Glomerular visceral epithelial cell (primary cell): Measurements from ENCODE around the gene FAIM2.
"Not testable (repeated sequence)": the region's sequence is repeated elsewhere in the genome, so short reads cannot be mapped to it uniquely, and the experiment has no call there.

ENCODE experiments used
- DNase-seq: peaks from one replicate; pipeline ENCODE4 v3.0.0-alpha.2; 2016; ENCODE audit errors: extremely low spot score

FAIM2 gene

DNA sequence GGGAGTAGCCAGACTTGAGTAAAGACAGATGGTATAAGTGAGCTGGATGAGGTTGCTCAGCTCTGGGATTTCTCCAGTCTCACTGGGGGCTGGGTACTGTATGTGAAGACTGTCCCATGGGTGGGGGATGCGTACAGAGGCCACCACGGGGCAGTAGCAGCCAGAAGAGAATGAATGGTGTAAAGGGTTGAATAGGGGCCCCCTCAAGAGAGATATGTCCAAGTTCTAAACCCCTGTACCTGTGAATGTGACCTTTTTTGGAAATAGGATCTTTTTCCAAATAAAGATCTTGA, 39.0 kb downstream of the FAIM2 start:
- DNase-seq = no peak

DNA sequence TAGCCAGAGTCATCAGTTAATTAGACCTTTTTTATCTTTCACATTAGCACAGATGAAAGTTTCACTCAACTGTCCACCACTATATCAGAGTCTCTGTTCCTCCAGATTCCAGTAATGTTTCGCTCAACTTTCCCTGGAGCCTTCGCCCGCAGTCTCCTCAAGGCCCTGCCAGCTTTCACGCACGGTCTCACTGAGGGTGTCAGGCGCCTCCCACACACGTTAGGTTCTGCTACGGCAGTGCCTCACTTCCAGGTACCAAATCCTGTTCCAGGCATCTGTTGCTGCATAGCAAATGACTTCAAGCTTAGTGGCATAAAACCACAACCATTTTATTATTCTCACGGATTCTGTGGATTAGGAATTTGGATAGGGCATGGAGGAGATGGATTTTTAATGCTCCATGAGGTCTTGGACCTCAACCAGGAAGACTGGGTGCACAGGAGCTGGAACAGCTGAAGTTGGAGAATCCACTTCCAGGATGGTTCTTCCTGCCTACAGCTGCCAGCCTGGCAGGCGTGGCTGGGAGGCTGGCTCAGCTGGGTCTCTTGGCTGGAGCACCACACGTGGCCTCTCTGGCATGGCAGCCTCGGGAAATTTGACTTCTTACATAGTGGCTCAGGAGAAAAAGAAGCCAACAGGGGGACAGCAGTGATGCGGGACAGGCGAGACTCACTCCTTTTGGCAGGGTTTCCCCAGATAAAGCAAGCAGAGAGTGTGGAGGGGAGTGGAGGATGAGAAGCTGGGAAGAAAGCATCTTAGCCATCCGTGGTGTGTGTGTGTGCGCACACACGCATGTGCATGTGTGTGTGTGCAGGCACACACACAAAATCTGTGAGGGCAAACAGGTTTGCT, 39.5 kb downstream of the FAIM2 start:
- DNase-seq = no peak

DNA sequence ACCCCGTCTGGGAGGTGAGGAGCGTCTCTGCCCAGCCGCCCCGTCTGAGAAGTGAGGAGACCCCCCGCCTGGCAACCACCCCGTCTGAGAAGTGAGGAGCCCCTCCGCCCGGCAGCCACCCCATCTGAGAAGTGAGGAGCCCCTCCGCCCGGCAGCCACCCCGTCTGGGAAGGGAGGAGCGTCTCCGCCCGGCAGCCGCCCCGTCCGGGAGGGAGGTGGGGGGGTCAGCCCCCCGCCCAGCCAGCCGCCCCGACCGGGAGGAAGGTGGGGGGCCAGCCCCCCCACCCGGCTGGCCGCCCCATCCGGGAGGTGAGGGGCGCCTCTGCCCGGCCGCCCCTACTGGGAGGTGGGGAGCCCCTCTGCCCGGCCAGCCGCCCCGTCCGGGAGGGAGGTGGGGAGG, 42.8 kb downstream of the FAIM2 start:
- DNase-seq = not testable (repeated sequence)

DNA sequence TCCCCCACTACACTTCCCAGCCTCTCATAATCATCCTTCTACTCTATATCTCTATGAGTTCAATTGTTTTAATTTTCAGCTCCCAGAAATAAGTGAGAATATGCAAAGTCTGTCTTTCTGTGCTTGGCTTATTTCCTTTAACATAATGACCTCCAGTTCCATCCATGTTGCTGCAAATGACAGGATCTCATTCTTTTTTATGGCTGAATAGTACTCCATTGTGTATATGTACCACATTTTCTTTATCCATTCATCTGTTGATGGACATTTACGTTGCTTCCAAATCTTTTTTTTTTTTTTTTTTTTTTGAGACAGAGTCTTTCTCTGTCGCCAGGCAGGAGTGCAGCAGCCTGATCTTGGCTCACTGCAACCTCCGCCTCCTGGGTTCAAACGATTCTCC, 47.8 kb downstream of the FAIM2 start:
- not testable (repeated sequence) for DNase-seq

DNA sequence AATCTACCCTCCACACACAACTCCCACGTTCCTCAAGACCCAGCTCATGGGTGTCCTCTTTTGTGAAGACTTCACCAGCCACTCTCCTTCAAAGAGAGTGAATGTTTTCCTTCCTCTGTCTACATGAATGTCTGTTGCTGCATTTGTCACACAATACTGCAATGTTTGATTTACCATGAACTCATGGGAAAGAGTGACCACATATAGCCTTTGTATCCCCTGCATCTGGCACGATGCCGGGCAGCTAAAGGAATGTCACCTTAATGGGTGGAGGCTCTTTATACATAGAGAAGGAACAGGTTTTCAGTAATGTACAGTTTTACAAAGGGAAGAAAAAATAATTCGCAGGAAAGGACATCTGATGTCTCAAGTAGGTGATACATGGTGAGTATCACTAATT, 48.7 kb downstream of the FAIM2 start:
- no peak for DNase-seq

DNA sequence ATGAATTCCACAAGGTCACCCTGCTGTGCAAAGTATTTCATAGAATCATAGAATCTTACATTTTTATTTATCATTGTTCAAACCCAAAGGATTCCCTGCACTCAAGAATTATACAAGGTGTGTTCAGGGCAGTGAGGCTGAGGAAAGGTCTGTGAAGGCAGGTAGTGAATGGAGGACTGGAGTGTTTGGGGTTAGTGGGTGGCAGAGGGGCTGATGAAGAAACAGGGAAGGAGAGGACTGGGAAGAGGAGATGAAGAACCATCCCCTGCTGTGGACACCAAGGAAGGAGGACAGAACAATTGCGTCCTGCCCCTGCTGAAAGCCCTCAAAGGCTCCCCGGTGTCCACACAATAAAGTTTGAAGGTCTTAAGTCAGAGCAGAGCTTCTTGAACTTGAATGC, 50.0 kb downstream of the FAIM2 start:
- DNase-seq = no peak

DNA sequence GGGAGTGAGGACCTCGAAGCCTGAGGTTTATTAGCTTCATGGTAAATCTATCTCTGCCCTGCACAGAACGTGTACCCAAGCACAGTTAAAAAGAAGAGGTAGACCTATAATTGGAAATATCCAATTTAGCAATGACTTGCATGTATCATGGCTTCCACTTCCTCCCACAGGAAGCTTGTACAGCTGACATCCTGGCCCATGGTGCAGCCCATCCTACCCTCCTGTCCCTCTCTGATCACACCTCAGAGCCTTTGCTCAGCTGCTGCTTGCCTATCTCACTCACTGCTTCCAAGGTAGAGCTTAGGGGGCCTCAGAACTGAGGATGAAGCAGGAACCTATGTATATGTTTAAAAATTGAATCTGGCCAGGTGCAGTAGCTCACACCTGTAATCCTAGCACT, 56.5 kb downstream of the FAIM2 start:
- no peak for DNase-seq

DNA sequence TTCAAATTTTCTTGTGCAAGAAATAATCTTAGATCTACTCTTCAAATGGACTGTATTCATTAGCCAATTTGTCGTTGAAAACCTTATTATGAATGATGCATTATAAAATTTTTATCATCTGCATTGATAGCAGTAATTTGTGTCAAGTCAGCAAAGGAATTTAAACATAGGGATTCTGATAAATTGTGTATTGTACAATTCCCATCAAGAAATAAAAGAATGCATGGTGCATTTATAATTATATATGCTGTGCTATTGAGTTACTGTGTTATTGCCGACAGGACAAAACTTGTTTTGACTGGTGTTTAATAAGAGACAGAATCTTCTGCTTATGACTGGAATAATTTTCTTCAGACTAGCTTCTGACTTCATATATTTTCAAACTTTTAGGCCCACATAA, 57.7 kb downstream of the FAIM2 start:
- no peak for DNase-seq

DNA sequence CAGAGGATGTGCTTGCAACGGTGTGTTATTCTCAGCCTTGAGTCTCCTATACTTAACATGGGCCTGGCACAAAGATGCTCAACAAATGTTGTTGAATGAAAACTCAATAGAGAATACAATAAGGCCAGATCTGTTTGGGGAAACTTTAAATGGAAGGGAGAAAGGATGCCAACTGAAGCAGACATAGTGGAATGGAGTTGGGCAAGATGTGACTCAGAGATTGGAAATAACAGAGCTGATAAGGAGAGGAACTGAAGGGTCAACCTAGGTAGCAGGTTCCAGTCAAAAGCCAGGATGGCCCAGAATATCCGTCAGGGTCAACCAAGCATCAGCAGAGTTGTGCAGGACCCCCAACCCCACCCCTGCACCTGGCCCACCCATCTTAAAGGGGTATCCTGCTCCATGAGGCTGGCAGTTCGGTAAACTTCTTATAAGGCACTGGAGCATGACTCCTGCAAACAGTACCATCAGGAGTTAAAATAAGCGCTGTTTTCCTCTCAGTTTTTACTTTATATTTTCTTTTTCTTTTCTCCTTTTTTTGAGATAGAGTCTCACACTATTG, 59.7 kb downstream of the FAIM2 start:
- DNase-seq = no peak

DNA sequence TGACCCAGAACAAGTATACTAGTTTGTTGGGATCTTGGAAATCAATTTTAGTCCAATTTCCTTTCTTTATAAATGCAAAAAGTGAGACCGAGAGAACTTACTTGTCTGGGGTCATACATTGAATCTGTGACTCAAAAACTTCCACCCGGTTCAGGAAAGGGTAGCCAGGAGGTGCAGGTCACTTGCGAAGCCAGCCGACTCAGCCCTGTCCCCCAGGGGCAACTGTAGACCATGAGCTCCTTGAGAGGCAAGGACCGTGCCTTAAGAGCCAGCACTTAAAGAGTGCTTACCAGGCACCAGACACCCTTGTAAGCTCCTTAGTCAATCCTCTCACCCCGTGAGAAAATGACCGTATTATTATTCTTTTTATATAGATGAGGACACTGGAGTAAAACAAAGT, 60.3 kb downstream of the FAIM2 start:
- no peak for DNase-seq

DNA sequence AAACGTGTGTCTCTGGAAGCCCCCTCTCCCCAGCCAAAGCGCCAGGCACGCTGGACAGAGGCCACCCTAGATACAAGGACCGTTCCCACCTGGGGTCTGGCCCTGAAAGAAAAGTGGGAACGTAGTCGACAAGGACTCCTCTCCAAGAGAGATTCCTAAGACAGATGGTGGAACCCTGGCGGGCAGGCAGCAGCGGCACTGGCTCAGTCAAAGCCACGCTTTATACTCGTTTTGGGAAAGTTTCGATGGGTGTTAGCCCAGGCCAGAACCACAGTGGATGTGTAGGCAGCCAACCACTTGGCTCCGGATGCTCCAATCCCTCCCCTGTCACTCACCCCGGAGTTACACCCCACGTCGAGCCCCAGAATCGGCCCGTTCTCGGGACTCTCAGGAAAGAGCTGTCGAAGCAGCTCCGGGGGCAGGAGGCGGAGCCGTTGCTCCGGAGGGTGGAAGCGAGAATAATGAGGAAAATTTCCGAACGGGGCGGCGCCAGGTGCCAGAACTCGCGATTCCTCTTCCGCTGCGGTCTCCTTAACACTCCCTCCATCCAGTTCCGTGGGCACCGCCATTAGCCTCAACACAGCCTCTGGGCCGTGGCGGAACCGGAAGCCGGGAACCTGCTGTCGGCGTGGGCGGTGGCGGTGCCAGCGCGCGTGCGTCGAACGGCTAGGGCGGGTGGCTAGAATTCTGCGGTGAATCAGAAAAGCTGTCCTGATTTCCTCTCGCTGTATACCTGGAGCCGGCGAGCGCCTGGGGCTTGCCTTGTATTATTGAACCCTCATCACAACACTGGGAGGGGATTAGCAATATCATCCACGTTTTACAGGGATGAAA, 61.0 kb downstream of the FAIM2 start, which contains the start of gene BCDIN3D:
Gene BCDIN3D (minus strand): TSS at position 588 of the 834 bp plus-strand sequence. CDS start 19 bp downstream, at position 569.
- DNase-seq = peak; percentile 94

DNA sequence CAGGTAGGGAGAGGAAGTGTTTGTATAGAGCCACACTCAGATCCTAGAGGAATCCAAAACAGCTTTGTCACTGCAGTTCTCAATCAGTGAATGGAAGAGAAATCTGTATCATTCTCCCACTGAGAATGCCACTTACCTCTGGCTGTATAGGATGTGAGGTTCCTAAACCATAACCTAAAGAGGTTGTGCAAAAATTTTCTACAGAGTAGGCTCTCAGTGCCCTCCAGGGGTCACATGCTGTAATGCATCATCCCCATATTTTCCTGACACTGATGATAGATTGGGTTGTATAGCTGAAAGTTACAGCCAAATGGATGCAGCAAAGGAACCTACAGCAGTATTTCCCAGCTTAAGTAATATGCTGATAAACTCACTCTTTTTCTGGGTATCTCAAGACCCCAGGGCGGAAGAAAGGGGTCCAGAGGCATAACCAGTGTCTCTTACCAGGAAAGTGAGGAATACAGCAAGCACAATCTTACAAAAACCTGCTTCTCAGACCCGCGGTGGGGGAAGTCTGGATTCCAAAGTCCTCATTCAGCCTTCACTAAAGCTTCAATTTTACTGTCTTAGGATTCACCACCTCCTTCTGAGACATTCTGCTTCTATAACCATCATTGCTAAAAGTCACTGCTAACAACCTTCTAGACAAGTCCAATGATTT, 64.6 kb downstream of the FAIM2 start:
- peak; percentile 55 for DNase-seq

DNA sequence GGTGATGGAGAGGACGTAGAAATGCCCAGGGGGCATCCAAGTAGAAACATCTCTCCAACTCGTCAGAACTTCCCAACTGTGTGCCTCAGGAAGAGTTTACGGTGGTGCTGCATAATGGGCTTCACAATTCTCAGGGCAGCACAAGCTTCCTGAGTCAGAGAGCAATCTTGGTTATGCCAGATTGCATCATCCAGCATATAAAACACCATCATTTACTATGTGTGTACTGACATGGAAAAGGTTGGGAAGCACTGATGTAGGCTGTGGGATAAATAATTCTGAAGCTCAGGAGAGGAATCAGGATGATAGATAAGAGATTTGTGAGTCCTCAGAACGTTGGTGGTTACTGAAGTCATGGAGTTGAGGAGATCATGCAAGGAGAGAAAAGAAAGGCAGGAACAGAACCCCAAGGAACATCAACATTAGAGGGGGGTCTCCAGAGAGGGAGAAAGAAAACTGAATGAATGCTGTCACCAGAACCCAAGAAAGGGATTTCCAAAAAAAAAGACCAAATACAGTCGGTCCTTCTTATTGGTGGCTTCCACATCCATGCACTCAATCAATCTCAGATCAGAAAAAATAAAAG, 70.8 kb downstream of the FAIM2 start:
- DNase-seq = no peak

DNA sequence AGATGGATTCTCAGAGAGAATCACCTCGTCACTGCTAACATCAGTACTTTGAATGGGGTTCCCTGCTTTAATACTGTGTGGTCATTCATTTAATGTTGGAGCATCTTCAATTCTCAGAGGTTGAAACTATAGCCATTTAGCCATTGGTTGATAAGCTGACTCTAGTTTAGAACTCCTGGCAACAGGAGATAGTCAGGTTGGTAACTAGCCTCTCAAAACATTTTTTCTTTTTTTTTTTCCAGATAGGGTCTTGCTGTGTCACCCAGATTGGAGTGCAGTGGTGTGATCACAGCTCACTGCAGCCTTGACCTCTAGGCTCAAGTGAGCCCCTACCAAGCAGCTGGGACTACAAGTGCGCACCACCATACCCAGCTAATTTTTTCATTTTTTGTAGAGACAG, 72.0 kb downstream of the FAIM2 start:
- DNase-seq = no peak

DNA sequence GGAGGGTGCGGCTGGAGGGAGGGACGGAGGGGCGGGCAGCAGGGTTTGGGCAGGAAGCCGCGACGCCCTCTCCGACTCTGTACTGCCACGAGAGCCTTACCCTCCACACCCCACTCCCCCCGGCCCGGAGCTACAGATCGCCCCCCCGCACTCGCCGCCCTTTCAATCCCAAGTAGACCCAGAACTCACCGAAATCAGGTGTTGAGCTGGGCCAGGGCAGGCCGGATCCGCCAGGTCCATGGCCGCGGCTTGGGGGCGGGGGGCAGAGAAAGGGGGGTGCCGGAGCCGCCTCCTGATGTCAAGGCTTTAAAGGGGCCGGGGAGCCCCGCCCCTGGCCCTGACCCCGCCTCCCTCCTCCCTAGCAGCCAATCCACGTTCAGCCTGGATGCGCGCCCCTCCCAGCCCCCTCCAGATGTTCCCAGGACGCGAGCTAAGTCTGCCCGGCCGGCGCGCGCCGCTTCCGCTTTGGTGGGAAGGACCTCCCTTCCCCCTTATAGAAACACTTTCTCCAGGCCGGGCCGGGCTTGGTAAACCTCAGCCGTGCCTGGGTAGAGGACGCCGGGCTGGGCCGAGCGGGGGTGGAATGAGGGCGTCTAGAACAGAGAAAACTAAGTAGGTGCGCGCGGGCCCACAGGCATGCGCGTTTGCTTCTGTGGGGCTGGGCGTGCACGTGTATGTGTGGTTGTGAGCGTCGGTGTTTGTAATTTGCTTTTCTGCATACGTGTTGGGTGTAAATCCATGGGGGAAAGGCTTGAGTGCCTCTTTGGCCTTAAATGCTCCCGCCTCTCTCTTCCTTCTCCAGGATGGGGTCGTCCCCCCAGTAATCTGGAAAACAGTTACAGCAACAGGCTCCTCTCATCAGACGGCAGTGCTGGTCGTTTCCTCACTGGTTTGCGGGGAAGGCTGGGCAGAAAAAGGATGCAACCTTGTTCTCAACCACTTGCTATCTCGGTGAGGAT, 75.3 kb downstream of the FAIM2 start, which contains the start of gene NCKAP5L:
Gene NCKAP5L (minus strand): TSS at position 281 of the 959 bp plus-strand sequence. CDS start 24,369 bp downstream, outside the sequence.
- peak; percentile 97 for DNase-seq

DNA sequence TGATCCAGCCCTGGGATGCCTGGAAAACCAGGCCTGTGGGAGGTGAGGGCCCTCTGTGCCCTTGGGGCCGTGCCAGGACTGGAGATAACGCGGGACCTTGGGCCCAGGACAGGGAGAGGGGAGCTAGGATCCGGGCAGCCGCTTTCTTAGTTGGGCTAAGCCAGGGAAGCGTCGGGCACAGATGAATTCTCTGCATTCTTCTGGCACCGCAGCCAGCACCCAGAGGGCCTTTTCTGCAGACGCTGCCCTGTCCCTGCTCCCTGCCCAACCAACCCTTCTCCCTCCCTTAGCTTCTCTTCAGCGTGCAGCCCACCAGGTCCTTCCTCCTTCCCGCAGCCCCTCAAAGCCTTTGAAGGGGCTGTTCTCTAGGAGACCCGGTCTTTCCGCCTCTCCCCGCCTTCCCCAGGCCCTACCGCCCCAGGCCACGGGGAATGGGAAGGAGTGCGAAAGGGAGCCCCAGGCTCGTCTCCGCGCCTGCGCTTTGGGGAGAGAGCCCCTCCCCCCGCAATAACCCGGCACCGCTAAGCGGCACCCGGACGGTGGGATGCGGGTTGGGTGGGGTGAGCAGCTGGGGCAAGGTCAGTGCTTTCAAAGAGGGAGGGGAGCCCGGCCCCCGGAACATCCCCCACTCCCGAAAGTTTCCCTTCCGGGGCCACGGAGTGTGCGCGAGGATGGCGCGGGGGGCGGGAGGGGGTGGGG, 76.2 kb downstream of the FAIM2 start:
- peak; percentile 74 for DNase-seq

DNA sequence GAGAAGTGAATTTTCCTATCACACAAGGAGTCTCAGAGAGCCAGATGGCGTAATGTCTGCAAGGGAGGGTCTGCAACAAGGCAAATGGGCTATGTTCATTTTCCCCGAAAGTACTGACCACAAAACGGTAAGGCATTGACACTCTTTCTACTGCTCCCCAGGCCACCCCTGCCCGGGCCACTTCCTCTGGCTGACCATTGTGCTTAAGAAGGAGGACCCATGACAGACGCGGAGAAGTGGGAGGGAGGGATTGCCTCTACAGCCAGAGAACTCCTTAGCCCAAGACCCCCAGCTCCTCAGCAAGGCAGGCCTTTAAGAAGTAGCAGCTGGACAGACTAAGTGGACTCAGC, 76.7 kb downstream of the FAIM2 start:
- no peak for DNase-seq

DNA sequence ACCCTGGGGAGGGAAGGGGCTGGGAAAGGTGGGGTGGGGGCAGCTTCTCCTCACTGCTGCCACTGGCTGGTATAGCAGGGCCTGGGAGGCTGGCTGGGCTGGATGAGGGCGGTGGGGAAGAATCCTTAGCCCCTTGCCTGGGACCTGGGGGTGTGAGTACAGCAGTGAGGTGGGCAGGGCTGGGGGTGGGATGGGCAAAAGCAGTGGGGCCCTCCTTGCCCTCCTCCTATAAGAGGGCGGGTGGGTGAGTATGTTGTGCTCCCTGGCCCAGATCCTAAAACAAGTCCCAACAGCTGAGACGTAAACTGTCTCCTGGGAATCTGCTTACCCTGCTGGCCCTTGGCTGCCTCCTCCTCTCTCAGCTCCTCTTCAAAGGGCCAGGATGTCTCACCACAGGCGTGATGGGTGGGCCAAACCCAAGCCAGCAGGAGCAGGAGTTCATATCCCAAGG, 77.7 kb downstream of the FAIM2 start:
- no peak for DNase-seq

DNA sequence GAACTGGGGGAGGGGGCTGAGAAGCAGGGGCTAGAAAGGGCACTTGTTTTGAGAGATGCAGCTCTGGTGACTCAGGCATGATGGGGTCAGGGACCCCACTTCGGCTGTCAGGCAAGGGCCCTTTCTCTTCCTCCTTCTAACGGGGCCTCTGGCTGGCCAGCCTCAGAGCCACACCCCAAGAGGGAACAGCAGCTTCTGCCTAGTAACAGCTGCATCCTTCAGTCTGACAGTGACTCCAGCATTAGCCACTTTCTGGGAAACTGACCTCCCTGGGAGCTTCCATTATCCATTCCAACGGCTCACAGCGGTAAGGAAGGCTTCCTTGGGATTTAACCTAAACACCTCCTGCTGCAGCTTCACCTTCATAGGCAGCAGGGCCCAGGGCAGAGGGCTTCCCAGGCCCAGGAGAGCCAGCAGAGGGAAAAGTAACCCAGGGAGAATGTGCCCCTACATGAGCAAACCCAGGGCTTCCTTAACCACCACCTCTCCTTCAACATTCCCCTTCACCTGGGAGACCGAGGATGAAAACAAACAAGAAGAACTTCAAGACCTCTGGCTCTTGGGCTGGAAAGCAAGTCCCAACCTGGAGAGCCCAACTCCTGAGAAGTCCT, 78.2 kb downstream of the FAIM2 start:
- no peak for DNase-seq
